Activated CD8-positive, alpha-beta memory T cell treated with anti-CD3 and anti-CD28 coated beads for 1 hour (primary cell): ENCODE results near the gene NRROS.
A peak's percentile ranks its signal among the peaks of the same experiment; 100 is the strongest.
"Not testable (repeated sequence)": the region's sequence is repeated elsewhere in the genome, so short reads cannot be mapped to it uniquely, and the experiment has no call there.

Experiments used
- DNase-seq, 2 donors: peaks; one replicate each; pipeline ENCODE4 v3.0.0-alpha.2; 2020; ENCODE audit warnings: low read depth in 1 of 2; ENCODE audit errors: extremely low read depth in 1 of 2

NRROS gene

GRCh38 chr3:196624067-196624790 is 15.3 kb upstream of the NRROS start:
- no peak for DNase-seq

- no peak for DNase-seq
These were observed 14.6 kb upstream of the NRROS start for GRCh38 chr3:196624907-196625306.

DNA sequence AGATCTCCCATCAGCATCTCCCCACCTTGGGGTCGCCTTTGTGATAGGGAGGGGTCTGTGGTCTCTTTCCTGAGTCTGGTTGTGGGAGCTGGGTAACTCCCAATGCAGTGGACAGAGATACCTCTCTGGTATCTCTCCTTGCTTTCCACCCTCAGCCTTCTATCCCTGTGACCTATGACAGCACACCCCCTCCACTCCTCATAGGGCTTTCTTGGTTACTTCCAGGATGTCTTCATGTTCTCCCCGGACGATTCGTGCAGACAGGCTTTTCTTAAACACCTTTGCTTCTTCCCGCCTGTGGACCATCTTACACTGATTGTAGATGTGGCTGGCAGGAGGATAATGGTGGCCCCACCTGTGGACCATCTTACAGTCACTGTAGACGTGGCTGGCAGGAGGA is 14.2 kb upstream of the NRROS start:
- no peak for DNase-seq

- no peak for DNase-seq
These were observed 11.6 kb upstream of the NRROS start for GRCh38 chr3:196627918-196628231.

- no peak for DNase-seq
These were observed 10.3 kb upstream of the NRROS start for GRCh38 chr3:196629228-196629627.

DNA sequence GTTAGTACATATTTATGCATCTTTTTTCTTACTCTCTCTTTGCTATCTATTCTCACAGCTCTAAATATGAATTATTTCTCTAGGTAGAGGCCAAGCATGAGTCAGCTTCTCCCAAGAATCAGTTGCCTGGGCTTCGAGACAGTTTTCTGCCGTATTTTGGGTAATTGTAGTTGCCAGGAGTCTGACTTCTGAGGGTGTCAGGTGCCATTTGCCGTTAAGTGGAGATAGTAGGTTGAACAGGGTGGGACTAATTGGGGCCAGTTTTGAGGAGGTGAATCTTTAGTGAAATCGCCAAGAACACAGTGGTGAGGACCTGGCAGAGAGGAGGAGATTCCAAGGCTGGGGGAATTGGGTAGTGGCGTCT is 7.8 kb upstream of the NRROS start:
- no peak for DNase-seq

DNA sequence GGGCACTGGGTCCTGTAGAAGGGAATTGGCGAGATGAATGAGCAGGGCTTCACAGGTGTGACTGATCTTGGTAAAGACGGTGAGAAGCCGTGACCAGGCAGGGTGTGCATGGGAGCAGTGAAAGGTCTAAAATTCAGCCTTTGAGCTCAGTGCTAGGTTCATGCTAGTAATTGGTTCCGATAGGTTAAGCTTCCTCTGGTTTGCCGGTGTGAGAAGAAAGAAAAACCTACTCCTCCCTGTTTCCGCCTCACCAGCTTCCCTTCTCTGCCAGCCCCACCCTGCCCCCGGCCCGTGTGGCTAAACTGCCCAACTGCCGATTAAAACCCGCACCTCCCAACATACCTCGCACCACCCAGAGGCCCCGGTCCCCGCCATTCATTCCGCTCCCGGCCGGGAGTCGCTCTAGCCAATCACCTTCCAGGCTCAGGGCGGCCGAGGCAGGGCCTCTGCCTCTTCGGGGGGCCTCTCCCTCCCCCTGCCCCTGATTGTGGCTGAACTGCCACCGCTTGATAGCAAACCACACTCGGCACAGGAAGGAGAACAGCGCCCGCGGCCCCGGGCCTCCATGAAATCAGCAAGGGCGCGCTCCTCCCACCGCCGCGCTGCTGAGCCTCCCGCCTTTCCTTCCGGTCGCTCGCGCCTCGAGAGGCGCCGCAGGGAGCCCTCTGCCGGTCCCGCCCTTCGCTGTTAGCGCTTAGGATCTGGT is 7.3 kb upstream of the NRROS start:
- peak; percentile 77 to 80 for DNase-seq

DNA sequence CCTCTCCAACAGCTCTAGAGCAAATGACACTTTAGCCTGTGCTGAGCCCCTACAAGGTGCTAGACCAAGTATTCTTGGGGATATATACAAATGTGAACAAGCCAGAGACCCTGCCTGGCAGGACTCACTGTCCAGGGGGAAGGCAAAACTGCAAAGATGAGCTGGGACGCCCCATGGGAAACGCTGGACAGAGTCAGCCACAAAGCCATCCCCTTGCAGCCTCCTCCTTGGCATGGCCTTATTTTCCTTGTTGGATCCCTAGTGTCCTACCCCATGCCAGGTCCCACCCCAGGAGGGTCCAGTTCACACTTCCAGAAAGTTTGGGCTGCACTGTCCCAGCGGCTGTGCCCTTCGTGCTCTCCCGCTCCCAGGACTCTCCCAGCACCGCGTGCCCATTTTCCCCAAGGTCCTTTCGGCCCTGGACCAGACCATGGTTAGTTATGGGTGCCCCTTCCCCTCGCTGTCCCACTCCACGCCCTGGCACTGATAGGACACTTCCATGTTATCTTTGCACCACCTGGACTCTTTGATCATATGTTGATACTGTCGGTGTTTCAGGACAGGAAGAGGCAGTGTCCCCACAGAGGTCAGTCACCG is 5.8 kb upstream of the NRROS start:
- DNase-seq = no peak

DNA sequence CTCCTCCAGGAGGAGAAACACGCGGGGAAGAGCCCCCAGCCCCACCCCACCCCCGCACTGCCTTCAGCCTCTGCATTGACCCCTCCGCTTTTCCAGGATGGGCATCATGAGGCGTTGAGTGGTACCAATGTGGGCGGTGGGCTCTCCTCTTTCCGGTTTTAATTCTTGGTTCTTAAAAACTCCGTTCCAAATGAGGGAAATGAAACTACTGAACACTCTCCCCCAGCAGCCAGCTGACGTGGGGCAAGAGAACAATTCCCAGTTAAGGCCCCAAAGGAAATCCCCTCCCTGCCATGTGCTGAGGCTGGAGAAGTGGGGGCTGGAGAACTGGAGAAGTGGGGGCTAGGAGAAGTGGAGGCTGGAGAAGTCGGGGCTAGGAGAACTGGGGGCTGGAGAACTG is 5.3 kb upstream of the NRROS start:
- no peak for DNase-seq

DNA sequence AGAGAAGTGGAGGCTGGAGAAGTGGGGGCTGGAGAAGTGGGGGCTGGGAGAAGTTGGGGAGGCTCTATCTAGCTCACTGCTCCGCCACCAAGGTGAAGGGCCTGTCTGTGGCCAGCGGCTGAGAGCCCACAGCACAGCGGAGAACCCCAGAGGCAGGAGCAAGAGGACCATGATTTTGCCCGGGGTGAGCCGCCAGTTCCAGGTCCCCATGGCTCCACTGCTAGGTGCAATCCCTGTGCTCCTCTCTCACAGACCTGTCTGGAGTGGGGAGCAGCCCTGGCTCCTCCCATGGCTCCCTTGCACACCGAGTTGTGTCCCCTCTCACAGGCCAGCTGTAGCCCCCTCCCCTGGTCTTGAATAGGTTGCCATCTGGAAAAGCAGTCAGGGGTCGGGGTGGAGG is 4.7 kb upstream of the NRROS start:
- no peak for DNase-seq

DNA sequence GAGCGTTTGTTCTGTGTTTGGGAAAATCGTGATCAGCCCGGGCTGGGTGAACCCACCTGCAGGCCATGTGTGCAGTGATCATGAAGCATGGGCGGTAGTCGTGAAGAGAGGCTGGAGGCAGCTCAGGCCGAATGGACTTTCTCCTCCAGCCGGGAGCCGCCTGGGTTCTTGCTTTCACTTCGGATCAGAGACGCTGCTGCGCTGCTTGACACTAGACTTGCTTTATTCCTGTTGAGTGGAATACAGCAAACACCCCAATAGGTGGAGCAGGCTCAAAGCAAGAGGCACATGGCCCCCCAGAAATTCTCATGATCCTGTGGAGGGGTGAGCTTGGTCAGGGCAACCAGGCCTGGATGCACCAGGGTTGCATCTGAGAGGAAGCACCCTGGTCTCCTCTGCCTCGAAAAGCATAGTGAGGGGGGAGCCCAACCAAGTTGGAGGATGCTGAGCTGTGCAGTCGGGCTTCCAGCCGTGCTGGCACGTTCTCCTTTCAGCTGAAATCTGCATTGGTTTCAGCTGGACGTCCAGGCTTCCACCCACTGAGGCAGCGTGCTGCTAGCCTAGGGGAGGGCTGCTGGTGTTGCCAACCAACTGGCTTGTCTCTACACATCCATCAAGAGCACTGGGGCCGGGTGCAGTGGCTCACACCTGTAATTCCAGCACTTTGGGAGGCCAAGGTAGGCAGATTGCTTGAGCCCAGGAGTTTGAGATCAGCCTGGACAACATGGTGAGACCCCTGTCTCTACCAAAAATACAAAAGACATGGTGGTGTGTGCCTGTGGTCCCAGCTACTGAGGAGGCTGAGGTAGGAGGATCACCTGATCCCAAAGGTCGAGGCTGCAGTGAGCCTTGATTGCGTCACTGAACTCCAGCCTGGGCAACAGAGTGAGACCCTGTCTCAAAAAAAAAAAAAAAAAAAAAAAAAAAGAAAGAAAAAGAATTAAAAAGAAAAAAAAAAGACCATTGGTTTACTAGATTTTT is 2.8 kb upstream of the NRROS start:
- DNase-seq = no peak

GRCh38 chr3:196637941-196638340 is 1.6 kb upstream of the NRROS start:
- DNase-seq = not testable (repeated sequence)

DNA sequence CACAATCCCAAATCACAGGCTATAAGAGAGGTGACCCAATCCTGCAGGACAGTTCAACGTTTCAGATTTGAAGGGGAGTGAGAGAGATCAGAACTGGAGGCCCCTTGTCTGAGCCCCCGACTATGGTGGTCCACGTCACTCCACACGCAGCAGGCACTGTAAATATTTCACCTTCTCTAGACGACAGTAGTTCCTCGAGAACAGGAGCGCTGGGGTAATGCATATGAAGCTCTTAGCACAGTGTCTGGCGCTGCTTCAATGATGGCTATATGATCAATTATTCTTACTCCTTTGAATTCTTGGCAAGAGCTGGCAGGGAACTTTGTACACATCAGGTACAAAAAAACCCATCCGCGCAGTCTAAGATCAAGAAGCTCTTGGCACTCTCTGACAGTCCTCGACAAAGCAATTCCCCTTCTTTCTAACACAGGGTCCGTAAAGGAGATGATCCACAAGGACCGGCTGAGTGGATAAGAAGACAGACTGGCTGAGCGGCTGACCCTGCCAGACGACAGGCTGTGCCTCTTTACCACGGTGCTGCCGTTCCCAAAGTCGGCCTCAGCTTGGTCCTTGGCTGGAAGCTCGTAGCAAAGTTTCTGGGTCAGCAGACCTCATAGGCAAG is 522 bp upstream of the NRROS start:
- DNase-seq = no peak

GRCh38 chr3:196640297-196641018 is 964 bp downstream of the NRROS start:
- no peak for DNase-seq

- no peak for DNase-seq
These were observed 2.0 kb downstream of the NRROS start for GRCh38 chr3:196641333-196642054.

- no peak for DNase-seq
These were observed 2.9 kb downstream of the NRROS start for GRCh38 chr3:196642434-196642833.

DNA sequence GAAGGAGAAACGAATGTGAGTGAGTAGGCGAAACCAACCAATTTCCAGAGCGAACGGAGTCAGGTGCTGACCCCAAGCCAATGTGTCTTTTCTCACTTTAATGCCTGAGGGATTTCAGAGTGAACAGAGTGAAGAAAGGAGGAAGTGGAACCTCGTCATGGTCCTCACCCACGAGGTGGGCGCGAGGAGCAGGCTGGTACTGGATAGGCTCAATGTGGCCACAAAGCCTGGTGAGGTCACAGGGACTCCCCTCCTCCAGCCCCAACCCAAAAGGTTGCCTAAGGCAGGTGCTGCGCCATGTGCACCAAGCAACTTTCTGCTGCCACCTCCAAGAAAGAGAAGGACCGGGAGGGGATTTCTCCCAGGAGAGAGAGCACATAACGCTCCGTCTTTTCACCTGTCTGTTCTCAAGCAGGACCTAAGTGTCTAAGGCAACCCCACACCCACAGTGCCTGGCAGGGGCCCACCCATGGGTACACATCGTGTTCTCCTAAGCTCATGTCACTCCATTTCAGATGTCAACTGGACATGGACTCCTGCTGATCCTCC is 3.8 kb downstream of the NRROS start:
- DNase-seq = no peak

DNA sequence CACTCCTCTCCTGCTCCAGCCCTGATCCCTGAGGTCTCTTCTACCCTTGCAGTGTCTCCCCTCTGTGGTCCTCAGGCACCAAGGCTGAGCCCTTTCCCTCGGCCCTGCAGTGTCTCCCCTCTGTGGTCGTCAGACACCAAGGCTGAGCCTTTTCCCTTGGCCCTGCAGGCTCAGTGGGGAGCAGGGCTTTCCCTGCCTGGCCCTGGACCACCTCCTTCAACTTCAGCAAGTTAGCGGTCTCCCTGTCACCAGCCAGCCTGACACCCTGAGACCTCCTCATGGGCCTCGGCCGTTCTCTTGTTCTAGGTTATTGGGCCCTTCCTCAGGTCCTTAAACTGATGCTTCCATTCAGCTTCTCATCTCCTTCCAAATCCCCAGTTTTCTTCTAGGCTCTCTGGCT is 4.3 kb downstream of the NRROS start:
- DNase-seq = no peak

- no peak for DNase-seq
These were observed 5.6 kb downstream of the NRROS start for GRCh38 chr3:196645096-196645495.
